Heart left ventricle (tissue), 13 donors: ENCODE data around the gene NOL6.

Experiments used
- CTCF ChIP-seq, 12 donors: fragments of 200-600 bp; sonication (generic) in 4 of 12; IDR thresholded peaks; one replicate each; pipeline versions ENCODE4 v1.5.0 to v1.8.0; 2018 to 2022; ENCODE audit warnings: antibody characterized with exemption in 12 of 12, mild to moderate bottlenecking in 5 of 12
- POLR2A ChIP-seq, 2 donors: fragments of 450-650 bp; IDR thresholded peaks; one replicate each; pipeline ENCODE4 v1.6.1; 2017; ENCODE audit warnings: antibody characterized with exemption in 2 of 2, mild to moderate bottlenecking in 2 of 2, moderate library complexity in 2 of 2
- donor health status: ischemic (EF 13 %, LVEDD 7.1; RV severe dilation, severe dysfunction).
- donor health status: DM: no; HTN: yes; CAD: no.
- donor health status: DM: no; HTN: no; CAD: no.
- donor health status: ischemic (EF 25% LVEDD 6.9; RV normal size, moderate dysfunction).
- donor health status: ischemic (EF 25% LVEDD 5.7; RV mildly dilated, moderate dysfunction).
- donor health status: ischemic (EF 35%, LVEDD 5.7; RV mildly dilated, moderate dysfunction).
- donor health status: nonischemic (EF 11% LVEDD 7.7; RV severe dilation, severe dysfunction).
- donor health status: DM: yes; HTN: yes; CAD: no.
- donor health status: PGD.
- donor health status: ischemic (EF 29% LVEDD 5.4; RV normal size, mild dysfunction).
- donor health status: nonischemic (EF 23%, LVEDD 6.1; RV moderate dilation, normal function).

- TF ChIP-seq CTCF (IDR thresholded peaks at IDR 0.05) (no peak), POLR2A (IDR thresholded peaks at IDR 0.05) (no peak)
Observed at GRCh38 chr9:33460854-33461253, 12.9 kb downstream of the NOL6 start.
